Fibroblast of skin of scalp (primary cell): ENCODE data around the gene HOXB3.
A peak's percentile ranks its signal among the peaks of the same experiment; 100 is the strongest.
"Not testable (repeated sequence)": the region's sequence is repeated elsewhere in the genome, so short reads cannot be mapped to it uniquely, and the experiment has no call there.

Experiments
- DNase-seq: peaks from one replicate; pipeline ENCODE4 v3.0.0-alpha.2; 2013

Gene HOXB3

DNA sequence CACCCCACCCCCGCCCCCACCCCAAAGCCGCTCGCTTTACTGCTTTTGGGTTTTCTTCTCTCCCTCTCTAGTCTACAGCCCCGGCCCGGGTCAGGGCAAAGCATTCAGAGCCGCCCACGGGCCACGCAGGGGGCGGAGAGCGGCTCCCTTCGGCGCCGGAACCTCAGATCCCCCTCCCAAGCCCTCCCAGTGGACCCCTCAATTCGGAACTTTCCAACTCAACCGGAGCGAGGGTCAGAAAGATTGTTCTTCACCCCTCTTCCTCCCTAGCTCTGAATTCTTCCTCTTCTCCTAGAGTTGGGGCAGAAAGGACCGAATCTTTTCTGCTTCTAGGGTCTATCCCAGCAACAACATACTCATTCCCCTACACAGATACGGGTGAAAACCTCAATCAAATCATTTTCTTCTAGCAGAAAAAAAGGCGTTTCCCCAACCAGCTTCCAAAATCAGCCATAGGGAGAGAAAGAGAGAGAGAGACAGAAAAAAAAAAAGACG, 46.1 kb downstream of the HOXB3 start:
- no peak for DNase-seq

DNA sequence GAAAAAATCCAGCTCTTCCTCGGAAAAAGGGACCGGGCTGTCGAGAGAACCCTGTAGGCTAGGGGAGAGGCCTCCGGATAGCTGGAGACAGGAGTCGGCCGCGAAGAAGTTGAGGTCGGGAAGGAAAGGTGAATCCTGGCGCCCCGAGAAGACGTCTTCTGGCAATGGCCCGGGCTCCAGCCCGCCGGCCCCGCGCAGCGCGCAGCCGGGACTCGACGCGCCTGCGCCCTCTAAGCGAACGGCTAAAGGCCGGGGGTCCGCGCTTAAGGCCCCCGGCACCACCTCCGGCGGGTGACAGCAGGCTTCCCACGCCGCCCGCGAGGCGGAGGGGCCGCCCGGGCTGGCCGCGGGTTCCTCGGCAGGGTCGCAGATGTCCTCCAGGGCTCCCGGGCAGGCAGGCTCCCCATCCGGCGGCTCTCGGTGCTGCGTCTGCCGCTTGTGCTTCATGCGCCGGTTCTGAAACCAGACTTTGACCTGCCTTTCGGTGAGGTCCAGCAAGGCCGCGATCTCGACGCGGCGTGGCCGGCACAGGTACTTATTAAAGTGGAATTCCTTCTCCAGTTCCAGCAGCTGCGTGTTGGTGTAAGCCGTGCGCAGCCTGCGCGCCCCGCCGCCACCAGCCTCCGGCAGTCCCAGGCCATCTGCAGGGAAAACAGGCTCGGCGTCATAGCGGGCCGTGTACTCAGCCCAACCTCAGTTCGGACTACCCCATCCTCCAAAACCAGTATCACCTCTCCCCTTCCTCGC, 46.8 kb downstream of the HOXB3 start:
- peak; percentile 69 for DNase-seq

DNA sequence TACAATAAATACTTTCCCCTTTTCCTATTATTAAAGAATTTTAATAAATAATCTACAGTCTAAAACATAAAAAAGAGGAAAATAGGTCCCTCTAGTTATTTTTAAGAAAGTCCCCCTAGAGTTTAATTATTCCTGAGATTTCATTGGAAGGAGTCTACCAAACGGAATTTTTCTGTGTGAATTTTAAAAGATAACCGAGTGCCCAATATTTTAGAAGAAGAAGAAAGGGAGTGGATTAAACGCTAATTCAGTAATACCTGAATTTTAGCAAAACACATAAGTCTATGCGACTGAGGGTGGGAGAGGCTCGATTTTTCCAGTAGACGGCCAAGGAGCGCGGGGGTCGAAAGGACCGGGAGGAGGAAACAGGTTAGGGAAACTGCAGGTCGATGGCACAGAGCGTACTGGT, 47.3 kb downstream of the HOXB3 start:
- no peak for DNase-seq

DNA sequence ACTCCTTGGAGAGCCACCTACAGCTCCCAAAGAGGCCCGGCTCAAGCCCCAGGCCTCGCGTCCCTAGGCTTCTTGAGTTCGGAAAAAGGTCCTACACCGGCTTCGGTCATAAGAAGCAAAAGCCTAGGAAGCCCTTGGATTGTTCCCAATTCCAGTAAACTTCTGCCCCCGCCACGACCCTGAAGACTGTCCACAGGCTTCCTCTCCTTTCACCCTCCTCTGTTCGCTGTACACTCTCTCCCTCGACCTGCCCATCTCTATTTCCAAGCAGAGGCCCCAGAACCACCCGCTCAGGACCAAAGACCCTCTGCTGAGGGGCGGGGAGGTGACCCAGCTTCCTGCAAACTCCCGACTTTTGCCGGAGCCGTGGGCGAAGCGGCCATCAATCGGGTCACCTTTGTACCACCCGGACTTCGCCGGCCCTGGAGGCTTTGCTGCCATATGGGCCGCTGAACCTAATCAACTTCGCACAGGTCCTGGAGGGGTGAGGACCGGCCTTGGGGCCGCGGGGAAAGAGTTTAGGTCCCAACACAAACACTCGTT, 47.9 kb downstream of the HOXB3 start:
- DNase-seq, result no peak

DNA sequence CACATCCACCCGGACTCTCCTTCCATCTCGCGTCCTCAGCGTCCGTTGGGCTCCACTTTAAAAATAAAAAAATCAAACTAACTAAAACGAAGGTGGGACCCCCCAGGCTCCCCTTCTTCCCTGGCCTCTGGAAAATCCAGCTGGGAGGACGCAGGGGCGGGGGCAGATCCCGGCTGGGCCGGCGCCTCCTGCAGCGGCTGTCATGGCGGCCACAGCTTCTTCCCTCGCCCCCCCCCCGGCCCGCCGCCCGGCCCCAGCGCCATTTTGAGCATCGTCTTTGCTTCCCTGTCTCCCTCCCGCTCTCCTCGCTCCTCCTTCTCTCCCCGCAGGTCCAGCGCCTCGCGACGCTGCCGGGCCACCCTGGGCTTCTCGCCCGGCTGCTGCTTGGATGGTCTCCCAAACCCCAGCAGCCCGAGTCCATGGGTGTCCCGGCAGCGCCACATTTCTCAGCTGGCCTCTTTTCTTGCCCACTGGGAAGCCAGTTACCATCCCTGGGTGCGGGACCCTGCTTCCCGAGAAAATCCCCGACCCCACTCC, 48.4 kb downstream of the HOXB3 start:
- DNase-seq, result peak; percentile 82

DNA sequence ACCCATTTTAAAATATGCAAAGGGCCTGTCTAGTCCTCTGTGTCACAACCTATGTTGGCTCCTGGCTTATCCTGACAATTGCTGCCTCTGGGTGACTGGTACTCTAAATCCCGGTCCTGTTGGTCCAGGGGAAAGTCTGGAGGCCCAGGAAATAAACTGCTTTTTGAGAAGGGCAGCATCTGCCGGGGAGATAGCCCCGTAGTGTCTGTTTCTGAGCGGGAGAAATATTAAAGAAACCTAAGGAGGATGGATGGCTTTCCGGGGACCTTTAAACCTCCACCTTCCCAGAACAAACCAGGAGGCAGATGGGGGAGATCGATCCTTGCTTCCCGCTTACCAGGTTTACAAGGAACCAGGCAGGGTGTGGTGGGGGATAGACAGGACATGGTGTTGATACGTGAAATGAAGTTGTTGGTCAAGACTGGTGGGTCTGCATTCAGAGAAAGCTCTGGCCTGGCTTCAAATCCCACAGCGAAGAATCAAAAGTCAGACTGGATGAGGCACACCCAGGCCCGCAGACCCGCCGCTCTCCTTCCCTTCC, 48.9 kb downstream of the HOXB3 start:
- DNase-seq, result no peak

DNA sequence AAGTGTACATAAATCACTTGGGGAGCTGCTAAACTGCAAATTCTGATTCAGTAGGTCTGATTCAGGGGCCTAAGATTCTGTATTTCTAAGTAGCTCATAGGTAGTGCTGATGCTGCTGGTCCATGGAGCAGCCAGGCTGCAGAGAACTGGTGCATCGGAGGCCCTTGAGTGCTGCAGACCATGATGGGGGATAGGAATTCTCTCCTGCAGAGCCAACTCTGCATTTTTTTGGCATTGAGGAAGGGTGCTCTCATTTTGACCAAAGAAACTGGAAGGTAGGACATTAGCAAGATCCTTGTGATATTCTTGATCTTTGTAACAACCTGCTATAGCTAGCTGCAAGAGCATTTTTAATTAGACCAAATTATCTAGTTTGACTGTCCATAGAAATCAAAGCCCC, 49.8 kb downstream of the HOXB3 start:
- peak; percentile 66 for DNase-seq

DNA sequence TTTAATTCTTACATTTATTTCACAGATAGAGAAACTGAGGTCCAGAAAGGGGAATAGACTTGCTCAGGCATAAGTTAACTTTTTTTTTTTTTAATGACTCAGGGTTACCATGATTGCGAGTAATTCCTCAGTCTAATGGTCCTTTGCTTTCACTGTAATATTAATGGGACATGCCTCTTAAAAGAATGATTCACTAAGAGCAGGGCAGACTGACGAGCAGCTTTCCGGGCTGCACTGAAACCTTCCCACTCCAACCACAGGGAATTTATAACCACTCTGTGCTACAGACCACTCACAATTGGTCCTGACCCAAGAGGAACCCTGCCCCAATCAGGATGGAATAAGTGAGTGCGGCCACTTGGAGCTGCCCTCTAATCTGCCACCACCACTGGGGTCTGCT, 50.9 kb downstream of the HOXB3 start:
- peak; percentile 86 for DNase-seq

DNA sequence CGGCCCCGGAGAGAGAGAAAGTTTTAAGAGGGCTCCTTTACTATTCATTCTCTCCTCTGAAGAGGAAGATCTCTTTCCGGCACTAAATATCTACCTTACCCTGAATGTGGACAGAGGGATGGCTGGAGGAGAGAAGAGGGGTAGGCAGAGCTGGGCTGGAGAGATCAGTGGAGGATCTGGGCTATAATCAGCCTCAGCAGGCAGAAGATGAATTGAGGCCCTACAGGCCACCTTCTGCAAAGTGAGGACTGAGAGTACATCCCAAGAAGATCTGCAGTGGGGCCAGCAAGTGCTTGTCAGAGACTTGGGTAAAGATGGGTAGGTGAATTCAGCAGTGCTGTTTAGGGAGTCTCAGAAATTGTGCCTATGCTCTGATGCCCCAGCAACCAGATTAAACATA, 52.7 kb downstream of the HOXB3 start:
- DNase-seq, result no peak

DNA sequence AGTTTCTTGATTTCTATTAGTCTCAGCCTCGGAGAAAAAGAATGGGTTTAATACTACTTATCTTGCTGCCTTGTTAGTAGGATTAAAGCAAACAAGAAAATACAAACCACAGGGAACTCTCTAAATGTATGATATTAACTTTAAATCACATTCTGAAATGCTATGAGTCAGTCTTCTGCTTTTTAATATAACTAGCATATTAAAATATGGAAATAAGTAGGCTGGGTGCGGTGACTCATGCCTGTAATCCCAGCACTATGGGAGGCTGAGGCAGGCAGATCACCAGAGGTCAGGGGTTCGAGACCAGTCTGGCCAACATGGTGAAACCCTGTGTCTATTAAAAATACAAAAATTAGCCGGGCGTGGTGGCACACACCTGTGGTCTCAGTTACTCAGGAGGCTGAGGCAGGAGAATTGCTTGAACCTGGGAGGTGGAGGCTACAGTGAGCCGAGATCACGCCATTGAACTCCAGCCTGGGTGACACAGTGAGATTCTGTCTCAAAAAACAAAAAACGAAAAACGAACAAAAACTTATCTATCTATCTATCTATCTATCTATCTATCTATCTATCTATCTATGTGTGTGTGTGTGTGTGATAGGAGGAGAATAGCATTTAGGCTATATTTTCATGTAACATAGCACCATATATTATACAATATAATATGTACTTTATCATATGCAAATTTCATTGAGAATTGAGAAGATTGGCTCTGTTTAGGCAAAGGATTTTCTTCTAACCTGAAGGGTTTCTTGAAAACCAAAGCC, 54.1 kb downstream of the HOXB3 start:
- not testable (repeated sequence) for DNase-seq

DNA sequence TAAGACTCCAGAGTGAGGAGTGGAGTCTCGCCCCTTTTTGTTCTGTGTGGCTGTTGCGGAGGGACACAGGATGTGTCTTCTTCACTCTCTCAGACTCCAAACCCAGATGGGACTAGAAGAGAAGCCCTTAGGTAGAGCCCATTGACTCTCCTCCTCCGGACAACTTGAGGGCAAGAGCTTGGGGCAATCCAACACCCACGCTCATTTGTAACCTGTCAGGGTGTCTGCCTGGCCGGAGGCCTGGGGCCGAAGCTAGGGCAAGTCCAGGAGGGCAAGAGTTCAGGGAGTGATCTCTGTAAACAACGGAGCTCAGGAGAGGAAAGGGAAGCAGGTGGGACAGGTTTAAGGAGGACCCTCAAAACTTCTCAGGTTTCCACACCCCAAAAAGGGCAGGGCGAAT, 57.8 kb downstream of the HOXB3 start:
- no peak for DNase-seq

DNA sequence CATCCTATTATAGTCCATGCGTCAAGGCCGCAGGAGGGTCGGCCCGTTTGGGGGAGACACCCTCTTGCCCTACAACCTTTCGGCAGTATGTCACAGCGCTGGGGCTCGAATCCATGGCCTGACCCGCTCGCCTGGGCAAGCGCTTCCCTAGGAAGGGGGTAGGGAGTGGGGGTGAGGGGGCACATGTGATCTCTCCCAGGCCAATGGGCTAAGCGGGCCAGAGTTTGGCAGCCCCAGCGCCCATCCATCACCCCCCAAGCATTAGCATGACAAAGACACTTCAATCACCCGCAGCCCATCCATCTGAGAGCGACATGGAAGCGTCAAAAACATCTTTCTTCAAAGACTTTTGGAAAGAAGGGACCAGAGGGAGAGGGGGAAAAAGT, 59.2 kb downstream of the HOXB3 start, which contains the start of gene HOXB1:
HOXB1 (minus strand) TSS at position 125 of the 386 bp plus-strand sequence; CDS start at position 18, 107 bp downstream.
- no peak for DNase-seq

DNA sequence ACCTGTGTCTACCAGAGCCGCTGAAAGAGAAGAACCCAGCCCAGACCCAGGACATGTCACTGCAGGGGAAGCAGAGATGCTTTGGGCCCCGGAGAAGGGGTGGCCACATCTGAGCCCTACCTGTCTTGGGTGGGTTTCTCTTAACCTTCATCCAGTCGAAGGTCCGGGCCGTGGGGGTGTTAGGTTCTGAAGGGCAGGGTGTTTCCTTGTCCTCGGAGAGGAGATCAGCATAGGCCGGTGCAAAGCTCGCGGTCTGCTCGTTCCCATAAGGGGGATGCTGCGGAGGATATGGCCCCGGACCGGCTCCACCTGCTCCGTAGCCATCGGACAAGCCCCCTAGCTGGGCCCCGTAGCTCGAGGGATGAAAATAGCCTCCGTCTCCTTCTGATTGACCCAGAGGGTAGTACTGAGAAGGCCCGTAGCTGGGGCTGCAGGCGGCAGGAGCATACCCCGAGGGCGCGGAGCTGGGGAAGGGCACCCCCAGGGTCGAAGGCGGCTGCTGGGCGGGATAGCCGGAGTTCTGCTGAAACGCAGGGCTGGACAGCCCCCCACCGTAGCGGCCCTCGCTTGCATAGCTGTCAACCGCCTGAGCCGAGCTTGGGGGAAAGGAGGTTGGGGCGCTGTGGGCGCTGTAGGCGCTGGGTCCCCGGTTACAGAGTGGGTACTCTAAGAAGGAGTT, 59.7 kb downstream of the HOXB3 start:
- DNase-seq, result no peak

DNA sequence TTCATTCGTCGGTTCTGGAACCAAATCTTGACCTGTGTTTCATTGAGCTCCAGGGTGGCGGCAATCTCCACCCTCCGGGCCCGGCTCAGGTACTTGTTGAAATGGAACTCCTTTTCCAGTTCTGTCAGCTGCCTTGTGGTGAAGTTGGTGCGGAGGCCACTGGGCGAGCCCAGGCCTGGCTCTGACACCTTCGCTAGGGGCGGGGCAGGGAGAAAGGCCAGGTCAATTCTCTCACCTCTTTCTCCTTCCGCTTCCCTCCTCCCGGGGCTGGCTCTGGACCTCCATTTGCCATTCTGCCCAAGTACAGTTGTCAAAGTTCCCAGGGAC, 60.4 kb downstream of the HOXB3 start:
- DNase-seq, result no peak

DNA sequence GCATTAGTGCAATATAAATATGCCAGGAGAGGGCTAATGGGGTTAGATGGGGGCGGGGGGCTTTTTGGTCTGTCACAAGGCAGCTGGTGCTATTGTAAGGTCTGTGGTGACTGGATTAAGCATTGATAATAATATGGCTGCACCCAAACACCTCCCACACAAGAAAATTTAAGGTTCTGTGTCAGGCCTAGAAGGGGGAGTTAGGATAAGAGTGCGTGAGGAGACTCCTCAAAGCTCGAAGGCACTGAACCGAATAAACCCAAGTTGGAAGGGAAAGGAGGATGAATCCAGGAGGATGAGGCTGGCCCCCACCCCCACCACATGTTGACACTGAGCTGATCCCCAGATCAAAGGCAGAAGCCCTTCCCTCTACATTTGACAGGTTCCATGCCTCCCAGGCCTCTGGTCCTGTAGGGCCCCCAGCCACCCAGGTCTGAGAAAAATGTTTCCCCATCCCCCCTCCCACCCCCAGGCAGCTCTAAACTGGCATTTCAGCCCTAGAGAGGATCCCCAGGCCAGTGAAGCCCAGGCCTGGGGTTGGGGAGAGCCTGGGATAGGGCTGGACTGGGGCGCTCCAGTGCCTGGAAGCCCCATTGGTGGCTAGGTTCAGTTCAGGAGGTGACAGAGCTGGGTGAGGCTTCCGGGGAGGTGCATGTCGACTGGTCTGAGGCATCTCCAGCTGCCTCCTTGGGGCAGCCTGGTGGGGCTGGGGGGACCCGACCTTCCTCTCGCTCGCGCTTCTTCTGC, 60.9 kb downstream of the HOXB3 start:
- DNase-seq, result no peak

DNA sequence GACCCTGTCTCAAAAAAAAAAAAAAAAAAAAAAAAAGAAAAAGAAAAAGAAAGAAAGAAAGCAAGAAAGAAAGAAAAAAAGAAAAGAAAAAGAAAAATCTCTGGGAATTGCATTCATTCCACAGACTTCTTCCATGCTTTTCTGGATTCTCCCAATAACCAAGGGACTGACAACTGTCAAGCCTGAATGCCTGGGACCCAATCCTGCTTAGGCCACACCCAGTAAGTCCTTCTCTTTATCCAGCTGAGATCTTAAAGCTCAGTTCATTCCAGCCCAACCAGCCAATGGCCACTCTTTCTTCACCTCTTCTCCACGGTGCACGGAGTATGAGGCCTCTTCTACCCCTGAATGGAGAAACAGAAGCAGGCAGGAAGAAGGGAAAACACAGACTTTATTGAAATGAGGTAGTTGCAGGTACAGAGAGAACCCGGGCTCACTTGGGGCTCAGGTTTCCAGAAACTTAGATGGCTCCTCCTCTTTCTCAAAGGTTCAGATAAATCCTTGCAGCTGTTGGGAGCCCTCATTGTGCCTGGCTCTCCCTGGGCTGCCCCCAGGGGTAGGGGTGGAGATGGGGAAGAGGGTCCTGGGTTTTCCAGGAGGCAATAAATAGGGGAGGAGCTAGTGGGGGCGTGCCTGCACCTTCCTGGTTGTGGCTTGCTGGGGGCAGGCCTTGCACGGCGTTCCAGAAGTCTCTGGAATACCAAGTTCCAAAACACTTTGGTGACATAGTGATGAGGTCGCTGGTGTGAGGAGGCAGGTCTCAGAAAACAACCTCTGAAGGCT, 61.7 kb downstream of the HOXB3 start:
- DNase-seq, result no peak

DNA sequence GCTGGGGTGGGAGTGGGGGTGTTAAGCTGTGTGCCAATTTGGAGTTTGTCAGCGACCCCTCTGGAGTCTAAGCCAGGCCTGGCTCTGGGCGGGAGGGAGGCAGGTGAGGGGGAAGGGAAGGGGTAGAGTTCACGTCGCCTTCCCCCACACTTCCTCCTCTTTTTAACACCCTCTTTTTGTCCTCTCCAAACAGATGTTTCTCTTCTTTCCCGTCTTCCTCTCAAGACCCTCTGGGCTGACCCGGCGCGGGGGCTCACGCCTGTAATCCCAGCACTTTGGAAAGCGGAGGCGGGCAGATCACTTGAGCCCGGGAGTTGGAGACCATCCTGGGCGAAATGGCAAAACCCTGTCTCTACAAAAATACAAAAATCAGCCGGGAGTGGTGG, 62.5 kb downstream of the HOXB3 start:
- DNase-seq, result no peak

DNA sequence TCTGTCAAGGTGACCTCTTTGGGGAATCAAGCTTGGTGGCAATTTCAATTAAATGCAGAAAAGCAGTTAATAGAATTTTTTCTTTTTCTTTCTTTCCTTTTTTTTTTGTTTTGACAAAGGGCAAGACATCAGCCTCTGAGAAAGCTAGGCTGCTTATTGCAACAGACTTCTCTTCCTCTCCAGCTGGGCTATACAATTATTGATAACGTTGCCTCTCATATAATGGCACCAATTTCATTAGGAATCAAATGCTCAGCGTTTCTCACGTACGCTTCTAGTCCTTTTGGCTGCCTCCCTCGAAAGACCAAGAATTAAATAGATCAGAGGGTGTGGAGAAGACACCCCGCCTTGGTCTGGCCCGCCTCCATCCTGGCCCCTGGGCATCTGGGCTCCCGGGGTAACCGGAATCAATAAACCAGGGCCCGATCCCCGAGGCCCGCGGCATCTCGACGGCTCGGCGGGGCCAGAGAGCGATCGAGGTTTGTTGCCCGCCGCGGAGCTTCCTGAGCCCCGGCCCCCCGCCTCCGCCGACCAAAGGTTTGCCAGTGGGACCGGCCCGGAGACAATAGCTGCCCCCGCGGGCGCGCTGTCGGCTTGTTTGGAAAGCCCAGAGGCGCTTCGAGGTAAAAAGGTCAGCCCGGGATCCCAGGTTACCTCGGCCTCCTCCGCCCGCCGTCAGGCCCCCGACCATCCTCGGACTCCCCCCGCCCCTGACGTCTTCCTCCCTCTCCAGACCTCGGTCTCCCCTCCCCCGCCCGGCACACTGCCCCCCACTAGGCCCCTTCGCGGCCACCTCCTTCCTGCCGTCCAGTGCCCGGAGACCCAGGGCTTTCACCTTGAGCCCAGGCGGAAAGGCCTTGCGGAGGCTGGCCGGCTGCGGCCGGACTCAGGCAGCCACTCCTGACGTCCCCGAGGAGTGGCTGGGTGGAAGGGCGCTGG, 63.2 kb downstream of the HOXB3 start:
- no peak for DNase-seq

DNA sequence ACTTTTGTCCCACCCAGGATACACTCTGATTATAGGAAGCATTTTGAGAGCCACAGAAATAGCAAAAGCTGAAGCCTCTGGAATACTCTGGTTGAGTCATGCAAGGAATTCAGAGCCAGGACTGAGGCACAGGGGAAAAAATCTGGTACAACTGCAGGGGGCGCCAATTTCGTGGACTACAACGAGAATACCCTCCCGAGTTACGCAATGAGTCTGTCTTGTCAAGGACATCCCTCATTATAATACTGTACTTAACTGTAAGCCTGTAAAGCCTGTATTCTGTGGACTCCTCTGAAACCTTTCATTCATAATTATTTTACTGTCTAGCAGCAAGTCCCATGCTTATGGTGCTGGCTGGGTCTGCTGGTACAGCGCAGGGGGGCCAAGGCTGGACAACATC, 67.0 kb downstream of the HOXB3 start:
- DNase-seq, result peak; percentile 40
